H9 (cell line): ENCODE data around the gene SPDYA. TPM values are rescaled to one million over a fixed set of nuclear protein-coding genes. Genes with fewer than 3 reads are reported as not detected.

ENCODE experiments used
- DNase-seq: peaks from one replicate; pipeline ENCODE4 v3.0.0-alpha.2; 2017
- H2AFZ ChIP-seq: one replicate; pipeline ENCODE4 v1.6.1; 2013; ENCODE audit warnings: mild to moderate bottlenecking, low read length, control low read depth, moderate library complexity
- H2AK5ac ChIP-seq: 2 replicates; pipeline ENCODE4 v1.6.1; 2013; ENCODE audit warnings: low read length, control low read depth, mixed read lengths; ENCODE audit not compliant: insufficient read length
- H2BK120ac ChIP-seq: one replicate; pipeline ENCODE4 v1.6.1; 2013; ENCODE audit warnings: low read depth, mild to moderate bottlenecking, low read length, control low read depth, inconsistent platforms; ENCODE audit not compliant: poor library complexity, severe bottlenecking
- H2BK12ac ChIP-seq: 2 replicates; pipeline ENCODE4 v1.6.1; 2013; ENCODE audit warnings: low read length, control low read depth, mixed read lengths, low read depth; ENCODE audit not compliant: insufficient read length
- H2BK15ac ChIP-seq: 2 replicates; pipeline ENCODE4 v1.6.1; 2013; ENCODE audit warnings: low read depth, low read length, control low read depth
- H2BK20ac ChIP-seq: one replicate; pipeline ENCODE4 v1.6.1; 2013; ENCODE audit warnings: low read depth, mild to moderate bottlenecking, low read length, control low read depth, inconsistent platforms; ENCODE audit not compliant: poor library complexity, severe bottlenecking
- H2BK5ac ChIP-seq: 2 replicates; pipeline ENCODE4 v1.6.1; 2013; ENCODE audit warnings: low read length, control low read depth, mixed read lengths; ENCODE audit not compliant: insufficient read length
- H3K14ac ChIP-seq: 2 replicates; pipeline ENCODE4 v1.6.1; 2013; ENCODE audit warnings: low read length, control low read depth; ENCODE audit not compliant: insufficient read depth
- H3K18ac ChIP-seq: 2 replicates; pipeline ENCODE4 v1.6.1; 2013; ENCODE audit warnings: low read depth, mild to moderate bottlenecking, mixed read lengths, low read length, control low read depth; ENCODE audit not compliant: insufficient read length
- H3K23ac ChIP-seq: 2 replicates; pipeline ENCODE4 v1.6.1; 2013; ENCODE audit warnings: low read length, control low read depth, mixed read lengths, low read depth; ENCODE audit not compliant: insufficient read length
- H3K23me2 ChIP-seq: 2 replicates; pipeline ENCODE4 v1.6.1; 2013; ENCODE audit warnings: low read depth, mild to moderate bottlenecking, mixed read lengths, low read length, control low read depth; ENCODE audit not compliant: insufficient read length, poor library complexity, severe bottlenecking
- H3K27ac ChIP-seq: 2 replicates; pipeline ENCODE4 v1.5.1; 2013; ENCODE audit warnings: low read length, control low read depth, mixed read lengths, low read depth; ENCODE audit not compliant: insufficient read length
- H3K27me3 ChIP-seq: 2 replicates; pipeline ENCODE4 v1.6.1; 2013; ENCODE audit warnings: low read length, control low read depth, inconsistent platforms; ENCODE audit not compliant: insufficient read depth
- H3K4ac ChIP-seq: 2 replicates; pipeline ENCODE4 v1.6.1; 2013; ENCODE audit warnings: low read depth, mild to moderate bottlenecking, control low read depth, inconsistent platforms, low read length, moderate library complexity
- H3K4me1 ChIP-seq: 2 replicates; pipeline ENCODE4 v1.6.1; 2013; ENCODE audit warnings: low read length, control low read depth, inconsistent platforms; ENCODE audit not compliant: insufficient read depth
- H3K4me2 ChIP-seq: 2 replicates; pipeline ENCODE4 v1.6.1; 2013; ENCODE audit warnings: low read length, control low read depth, mixed read lengths; ENCODE audit not compliant: insufficient read length, insufficient read depth
- H3K56ac ChIP-seq: 2 replicates; pipeline ENCODE4 v1.6.1; 2013; ENCODE audit warnings: low read depth, mild to moderate bottlenecking, mixed read lengths, low read length, control low read depth; ENCODE audit not compliant: insufficient read length
- H3K79me1 ChIP-seq: 2 replicates; pipeline ENCODE4 v1.6.1; 2013; ENCODE audit warnings: low read depth, mild to moderate bottlenecking, moderate library complexity, low read length, control low read depth, inconsistent platforms; ENCODE audit not compliant: insufficient read depth, poor library complexity, severe bottlenecking
- H3K79me2 ChIP-seq: 2 replicates; pipeline ENCODE4 v1.6.1; 2013; ENCODE audit warnings: low read length, control low read depth, inconsistent platforms; ENCODE audit not compliant: insufficient read depth
- H3K9ac ChIP-seq: 2 replicates; pipeline ENCODE4 v1.6.1; 2013; ENCODE audit warnings: low read length, control low read depth, mixed read lengths; ENCODE audit not compliant: insufficient read length; ENCODE audit errors: extremely low read depth
- H3K9me3 ChIP-seq: one replicate; pipeline ENCODE4 v1.6.1; 2013; ENCODE audit warnings: low read depth, low read length, inconsistent platforms; ENCODE audit not compliant: control insufficient read depth
- H3T11ph ChIP-seq: one replicate; pipeline ENCODE4 v1.6.1; 2013; ENCODE audit warnings: mild to moderate bottlenecking, low read length, control low read depth, inconsistent platforms
- H4K20me1 ChIP-seq: one replicate; pipeline ENCODE4 v1.6.1; 2013; ENCODE audit not compliant: control insufficient read depth, insufficient read length, insufficient read depth
- H4K5ac ChIP-seq: 2 replicates; pipeline ENCODE4 v1.6.1; 2013; ENCODE audit warnings: low read depth, mild to moderate bottlenecking, mixed read lengths, low read length, control low read depth; ENCODE audit not compliant: insufficient read length
- H4K8ac ChIP-seq: replicated peaks from 2 replicates; pipeline ENCODE4 v1.6.1; 2013; ENCODE audit warnings: low read length, control low read depth, mixed read lengths, low read depth; ENCODE audit not compliant: insufficient read length
- H4K91ac ChIP-seq: 2 replicates; pipeline ENCODE4 v1.6.1; 2013; ENCODE audit warnings: low read depth, mild to moderate bottlenecking, moderate library complexity, mixed read lengths, low read length, control low read depth; ENCODE audit not compliant: insufficient read length
- H3K27ac Mint-ChIP-seq, 3 experiments: 2 replicates in 2 of 3; 3 replicates in 1 of 3; pipeline ENCODE4 v1.8.0; 2020 to 2021; ENCODE audit warnings: mixed read lengths in 3 of 3, mild to moderate bottlenecking in 1 of 3, moderate library complexity in 1 of 3
- H3K27me3 Mint-ChIP-seq: 2 replicates; pipeline ENCODE4 v1.8.0; 2021; ENCODE audit warnings: low read depth, mild to moderate bottlenecking, moderate library complexity, mixed read lengths
- H3K36me3 Mint-ChIP-seq, 3 experiments: 2 replicates in 2 of 3; 3 replicates in 1 of 3; pipeline ENCODE4 v1.8.0; 2020 to 2021; ENCODE audit warnings: low read depth in 3 of 3, mixed read lengths in 3 of 3; ENCODE audit not compliant: insufficient read depth in 1 of 3
- H3K4me1 Mint-ChIP-seq, 2 experiments: 2 replicates each; pipeline ENCODE4 v1.8.0; 2020; ENCODE audit warnings: mixed read lengths in 2 of 2
- H3K4me3 Mint-ChIP-seq, 2 experiments: 2 replicates in 1 of 2; 3 replicates in 1 of 2; pipeline ENCODE4 v1.8.0; 2020 to 2021; ENCODE audit warnings: mild to moderate bottlenecking in 2 of 2, mixed read lengths in 2 of 2, moderate library complexity in 1 of 2
- H3K9me3 Mint-ChIP-seq, 2 experiments: 2 replicates in 1 of 2; 3 replicates in 1 of 2; pipeline ENCODE4 v1.8.0; 2020; ENCODE audit warnings: mild to moderate bottlenecking in 2 of 2, mixed read lengths in 2 of 2, moderate library complexity in 1 of 2
- CTCF ChIP-seq: fragments of 200-600 bp; sonication (generic); conservative IDR thresholded peaks from 3 replicates; pipeline ENCODE4 v1.8.0; 2021; ENCODE audit warnings: antibody characterized with exemption, mild to moderate bottlenecking
- WGBS: extraction: QIAGEN DNeasy Blood & Tissue Kit; methylation state at CpG from one replicate; pipeline ENCODE4 v1.1.7; 2013; ENCODE audit warnings: missing lambda C conversion rate, low lambda C conversion rate, mixed read lengths; ENCODE audit not compliant: insufficient read length; ENCODE audit errors: extremely low coverage; 5-methylcytosine and 5-hydroxymethylcytosine counted together
- total RNA-seq: library from RNA; stranded (reverse); gene quantifications from 2 replicates; pipeline ENCODE4 v1.2.1, GENCODE V29; 2021

Gene SPDYA
- total RNA-seq, 1 experiment from 2014 or later: 0.52 TPM

GRCh38 chr2:28768952-28769351 lies 41.7 kb upstream of the SPDYA start:
- no CpG with 5 or more reads among the region's 5 CpGs for WGBS
- Histone ChIP-seq H3K9ac (no peak overlapping the region), H3K79me2 (peaks cover 41% of the 10 kb centered on the region; the same call in 1 of the 2 replicates), H3K23ac (no peak overlapping the region), H2BK20ac (no peak overlapping the region), H4K91ac (no peak overlapping the region), H3K14ac (no peak overlapping the region), H3K4me1 (no peaks in the 10 kb centered on the region), H3K79me1 (peaks cover 4% of the 10 kb centered on the region), H4K8ac (no peak overlapping the region), H2AFZ (no peak overlapping the region), H3T11ph (no peak overlapping the region), H3K18ac (no peak overlapping the region), H3K9me3 (no peaks in the 10 kb centered on the region), H3K27ac (no peak overlapping the region), H2BK15ac (no peak overlapping the region), H3K4me2 (no peak overlapping the region), H2BK120ac (no peak overlapping the region), H4K20me1 (no peaks in the 10 kb centered on the region), H3K4ac (no peak overlapping the region), H3K56ac (no peak overlapping the region), H3K23me2 (no peaks in the 10 kb centered on the region), H3K27me3 (no peaks in the 10 kb centered on the region), H2BK5ac (no peak overlapping the region), H2BK12ac (no peak overlapping the region), H4K5ac (no peak overlapping the region), H2AK5ac (no peak overlapping the region)
- Mint-ChIP-seq H3K4me1 (peaks cover 3 to 5% of the 10 kb centered on the region in 2 experiments; a peak in 3 of 4 replicates), H3K27me3 (no peaks in the 10 kb centered on the region), H3K36me3 (peaks cover 2 to 13% (median 10%) of the 10 kb centered on the region in 3 experiments; a peak in 5 of 7 replicates), H3K4me3 (no peak overlapping the region), H3K9me3 (peaks cover 0 to 2% of the 10 kb centered on the region in 2 experiments; a peak in 1 of 5 replicates), H3K27ac (no peak overlapping the region)
- TF ChIP-seq CTCF: no peak
- DNase-seq: no peak
